Measurements from ENCODE around the gene ATG7. TPM values are rescaled to one million over a fixed set of nuclear protein-coding genes. Genes with fewer than 3 reads are reported as not detected.

ATG7 gene
- total RNA-seq, 1 donor from 2014 or later = 15.6 TPM

GRCh38 chr3:11288786-11289637, 16.8 kb downstream of the ATG7 start:
- ATAC-seq (ENCODE audit: poor library complexity) (peak; percentile 80), DNase-seq (no peak)
- intact Hi-C loops (cut with DNase I) = no loop called here

- DNase-seq = no peak
- ATAC-seq (ENCODE audit: poor library complexity) = no peak
- intact Hi-C loops (cut with DNase I) = no loop called here
Observed at GRCh38 chr3:11289864-11290263, 17.7 kb downstream of the ATG7 start.

GRCh38 chr3:11290743-11291680, 18.8 kb downstream of the ATG7 start:
- DNase-seq (no peak), ATAC-seq (ENCODE audit: poor library complexity) (no peak)
- intact Hi-C loops (cut with DNase I) = no loop called here

GRCh38 chr3:11291808-11292207, 19.6 kb downstream of the ATG7 start:
- intact Hi-C loops (cut with DNase I) = no loop called here
- ATAC-seq (ENCODE audit: poor library complexity) = peak; percentile 64
- no peak for DNase-seq

- DNase-seq (no peak), ATAC-seq (ENCODE audit: poor library complexity) (no peak)
- intact Hi-C loops (cut with DNase I) = no loop called here
Observed at GRCh38 chr3:11297126-11297525, 24.9 kb downstream of the ATG7 start.

GRCh38 chr3:11300970-11301369, 28.8 kb downstream of the ATG7 start:
- no peak for DNase-seq
- ATAC-seq (ENCODE audit: poor library complexity) = no peak
- intact Hi-C loops (cut with DNase I) = no loop called here

GRCh38 chr3:11302444-11302843, 30.2 kb downstream of the ATG7 start:
- ATAC-seq (ENCODE audit: poor library complexity) (no peak), DNase-seq (no peak)
- intact Hi-C loops (cut with DNase I) = no loop called here

GRCh38 chr3:11304175-11304574, 32.0 kb downstream of the ATG7 start:
- DNase-seq = no peak
- intact Hi-C loops (cut with DNase I) = no loop called here

GRCh38 chr3:11305509-11305908, 33.3 kb downstream of the ATG7 start:
- ATAC-seq (ENCODE audit: poor library complexity) (no peak), DNase-seq (no peak)
- intact Hi-C loops (cut with DNase I) = no loop called here

More at GRCh38 chr3:11304175-11304574, 32.0 kb downstream of the ATG7 start:
- ATAC-seq (ENCODE audit: poor library complexity) = no peak

GRCh38 chr3:11306817-11307589, 34.8 kb downstream of the ATG7 start:
- ATAC-seq (ENCODE audit: poor library complexity) = peak; percentile 58
- intact Hi-C loops (cut with DNase I) = no loop called here

GRCh38 chr3:11307830-11308432, 35.7 kb downstream of the ATG7 start:
- peak; percentile 65 for ATAC-seq (ENCODE audit: poor library complexity)
- intact Hi-C loops (cut with DNase I) = no loop called here

More at GRCh38 chr3:11306817-11307589, 34.8 kb downstream of the ATG7 start:
- no peak for DNase-seq

GRCh38 chr3:11310258-11310657, 38.1 kb downstream of the ATG7 start:
- intact Hi-C loops (cut with DNase I) = no loop called here
- ATAC-seq (ENCODE audit: poor library complexity) = no peak
- DNase-seq = no peak

More at GRCh38 chr3:11307830-11308432, 35.7 kb downstream of the ATG7 start:
- no peak for DNase-seq

- no peak for ATAC-seq (ENCODE audit: poor library complexity)
- DNase-seq = no peak
- intact Hi-C loops (cut with DNase I) = no loop called here
Observed at GRCh38 chr3:11312166-11312565, 40.0 kb downstream of the ATG7 start.

GRCh38 chr3:11317300-11317699, 45.1 kb downstream of the ATG7 start:
- no peak for ATAC-seq (ENCODE audit: poor library complexity)
- intact Hi-C loops (cut with DNase I) = no loop called here
- DNase-seq = no peak

- intact Hi-C loops (cut with DNase I) = no loop called here
- ATAC-seq (ENCODE audit: poor library complexity) (no peak), DNase-seq (no peak)
Observed at GRCh38 chr3:11322931-11323330, 50.7 kb downstream of the ATG7 start.

GRCh38 chr3:11323813-11324212, 51.6 kb downstream of the ATG7 start:
- ATAC-seq (ENCODE audit: poor library complexity) (no peak), DNase-seq (no peak)
- intact Hi-C loops (cut with DNase I) = no loop called here

- ATAC-seq (ENCODE audit: poor library complexity) (no peak), DNase-seq (no peak)
- intact Hi-C loops (cut with DNase I) = no loop called here
Observed at GRCh38 chr3:11327619-11328018, 55.4 kb downstream of the ATG7 start.

GRCh38 chr3:11328196-11328945, 56.2 kb downstream of the ATG7 start:
- intact Hi-C loops (cut with DNase I) = no loop called here
- no peak for DNase-seq
- ATAC-seq (ENCODE audit: poor library complexity) = no peak
